GM18498 (cell line): ENCODE results near the gene IRF4.

ENCODE experiments used
- ATAC-seq: cut with Tn5 transposase; IDR thresholded peaks from one replicate; pipeline ENCODE4 v1.9.1; 2021; ENCODE audit warnings: mild to moderate bottlenecking, moderate library complexity; ENCODE audit not compliant: unreplicated experiment

Gene IRF4

DNA sequence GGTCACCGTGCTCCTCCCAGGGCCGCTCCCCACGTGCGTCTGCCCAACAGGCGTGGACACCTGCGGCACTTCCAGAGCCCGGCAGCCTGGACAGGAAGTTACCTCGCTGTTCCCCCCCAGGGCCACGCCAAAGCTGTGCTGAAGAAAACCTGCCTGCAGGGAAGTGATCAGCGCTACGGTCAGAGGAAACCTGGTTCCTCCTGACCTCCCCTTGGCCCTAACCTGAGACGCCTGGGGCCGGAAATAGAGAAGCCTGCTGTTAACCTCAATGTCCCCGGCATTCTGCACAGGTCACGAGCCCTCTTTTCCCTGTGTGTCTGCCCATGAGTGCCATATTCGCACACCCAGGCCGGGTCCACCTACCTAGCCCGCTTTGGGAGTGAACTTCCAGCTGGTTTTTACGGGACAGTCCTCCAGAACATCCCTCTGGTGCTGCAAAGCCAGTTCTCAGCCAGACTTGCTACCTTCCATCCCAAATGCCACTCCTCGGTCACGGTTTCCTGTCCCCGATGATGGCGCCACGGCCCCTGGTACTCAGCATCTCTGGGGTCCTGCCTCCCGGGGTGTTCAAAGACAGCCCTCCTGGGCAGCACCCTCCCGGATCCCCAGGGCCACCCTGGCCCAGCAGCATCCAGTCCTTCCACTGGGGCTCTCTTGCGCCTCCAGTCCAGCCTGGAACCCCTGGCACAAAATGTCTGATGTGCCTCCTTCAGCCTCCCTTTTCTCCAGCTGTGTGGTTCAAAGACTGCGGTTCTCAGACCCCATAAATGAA lies 12.0 kb upstream of the IRF4 start:
- ATAC-seq: peak; percentile 61

DNA sequence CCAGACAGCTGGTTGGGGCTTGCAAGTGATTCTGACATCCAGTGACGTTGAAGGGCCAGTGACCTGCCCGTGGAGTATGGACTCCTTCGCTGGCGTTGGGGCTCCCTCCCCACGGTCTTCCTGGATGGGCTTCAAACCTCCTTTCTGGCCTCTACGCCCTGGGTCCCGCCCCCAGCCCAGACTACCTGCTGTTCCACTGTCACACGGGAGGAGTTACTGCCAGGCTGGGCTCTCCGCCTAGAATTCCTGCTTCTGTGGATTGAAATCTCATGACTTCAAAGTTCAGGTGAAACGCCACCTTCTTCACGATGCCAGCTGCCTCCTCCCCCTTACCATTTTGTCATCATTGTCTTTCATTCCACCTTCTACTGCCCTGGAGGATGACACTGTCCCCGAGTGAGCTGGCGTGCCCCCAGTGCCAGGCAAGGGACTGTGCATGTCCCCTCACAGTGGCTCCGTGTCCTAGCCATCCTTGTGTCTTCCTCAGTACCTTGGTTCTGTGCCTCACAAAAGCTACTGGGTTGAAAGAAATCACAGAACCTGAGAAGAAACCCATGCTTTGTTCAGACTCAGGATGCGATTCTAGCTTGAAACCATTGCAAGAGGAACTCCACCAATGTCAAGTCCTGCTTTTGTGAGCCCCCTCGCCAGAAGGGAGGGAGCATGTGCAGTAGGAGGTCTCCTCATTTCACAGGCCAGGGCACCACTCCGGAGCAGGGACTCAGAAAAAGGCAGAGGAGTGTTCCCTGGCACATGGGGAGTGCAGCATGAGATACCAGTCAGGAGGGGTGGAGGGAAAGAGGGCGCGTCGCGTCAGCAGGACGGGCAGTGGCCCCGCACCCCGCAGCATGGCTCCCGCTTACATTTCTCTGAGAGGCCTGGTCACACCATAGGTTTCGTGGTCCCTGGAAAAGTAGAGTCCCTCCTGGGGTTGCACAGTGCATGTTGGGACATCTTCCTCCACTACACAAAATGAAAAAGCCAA lies 11.0 kb upstream of the IRF4 start:
- ATAC-seq: no peak

DNA sequence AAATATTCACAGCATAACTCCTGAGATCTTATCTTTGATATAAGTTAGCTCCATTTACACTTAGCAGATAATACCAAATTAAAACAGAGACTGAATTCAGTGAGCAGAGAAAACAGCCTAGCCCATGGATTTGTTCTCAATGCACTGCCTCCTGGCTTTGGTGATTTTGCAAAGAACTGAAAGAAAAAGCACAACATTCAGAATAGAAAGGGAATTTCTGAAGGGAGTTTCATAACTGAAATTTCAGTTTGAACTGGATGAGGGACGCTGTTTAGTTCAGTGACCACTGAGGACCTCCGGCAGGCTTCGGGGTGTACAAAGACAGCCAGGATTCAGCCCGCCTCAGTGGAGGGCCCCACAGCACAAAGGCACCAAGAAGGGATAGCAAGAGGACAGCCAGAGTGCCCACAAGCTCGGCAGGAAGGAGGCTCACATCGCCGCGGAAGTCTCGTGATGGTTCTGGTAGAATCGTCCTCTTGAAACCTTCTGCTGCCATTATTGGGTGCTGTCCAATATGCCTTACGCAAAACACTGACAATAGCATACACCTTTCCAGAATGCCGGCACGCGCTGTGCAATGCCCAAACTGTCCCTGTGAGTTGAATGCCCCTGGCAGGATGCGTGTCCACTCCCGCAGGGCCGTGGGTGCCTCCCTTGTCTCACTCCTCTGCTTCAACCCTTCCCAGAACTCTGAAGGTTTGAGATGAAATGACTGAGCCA lies 9.7 kb upstream of the IRF4 start:
- ATAC-seq: no peak

DNA sequence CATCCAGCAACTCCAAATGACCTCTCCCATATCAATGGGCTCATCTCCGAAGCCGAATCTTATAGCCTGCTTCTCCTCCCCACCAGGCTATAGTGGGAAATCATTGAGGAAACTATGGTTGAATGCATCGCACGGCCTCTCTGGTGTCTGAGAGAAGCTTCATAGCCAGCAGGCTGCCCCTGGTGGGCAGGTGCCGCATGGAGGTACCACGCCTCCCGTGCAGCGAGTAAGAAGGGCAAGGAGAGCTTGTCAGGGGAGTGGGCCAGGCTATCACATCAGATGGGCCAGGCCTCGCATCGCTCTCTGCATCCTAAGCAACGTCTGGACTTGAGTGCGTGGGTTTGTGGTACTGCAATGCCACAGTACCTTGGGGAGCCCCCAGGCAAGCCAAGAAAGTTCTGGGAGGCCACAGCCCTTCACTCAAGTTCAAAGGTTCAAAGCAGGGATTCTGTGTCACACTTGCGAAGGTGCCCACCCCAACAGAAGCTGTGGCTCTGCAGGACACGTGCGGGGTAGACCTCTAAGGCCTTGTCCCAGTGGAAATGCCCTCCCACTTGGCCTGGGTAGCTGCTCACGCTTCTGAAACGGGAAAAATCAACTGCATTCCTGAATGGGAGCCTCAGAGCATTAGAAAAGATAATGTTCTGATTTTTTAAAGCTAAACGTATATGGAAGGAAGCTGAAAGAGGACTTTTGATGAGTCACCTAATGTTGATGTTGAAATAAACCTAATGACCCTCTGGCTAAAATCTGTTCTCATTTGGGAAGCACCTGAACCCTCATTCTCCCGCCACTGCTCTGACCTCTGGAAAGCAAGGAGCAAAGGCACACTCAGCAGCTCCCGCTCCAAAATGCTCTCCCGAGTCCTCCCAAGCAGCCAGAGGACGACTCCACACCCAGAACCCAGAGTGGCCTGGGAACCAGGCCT lies 8.4 kb upstream of the IRF4 start:
- no peak for ATAC-seq

DNA sequence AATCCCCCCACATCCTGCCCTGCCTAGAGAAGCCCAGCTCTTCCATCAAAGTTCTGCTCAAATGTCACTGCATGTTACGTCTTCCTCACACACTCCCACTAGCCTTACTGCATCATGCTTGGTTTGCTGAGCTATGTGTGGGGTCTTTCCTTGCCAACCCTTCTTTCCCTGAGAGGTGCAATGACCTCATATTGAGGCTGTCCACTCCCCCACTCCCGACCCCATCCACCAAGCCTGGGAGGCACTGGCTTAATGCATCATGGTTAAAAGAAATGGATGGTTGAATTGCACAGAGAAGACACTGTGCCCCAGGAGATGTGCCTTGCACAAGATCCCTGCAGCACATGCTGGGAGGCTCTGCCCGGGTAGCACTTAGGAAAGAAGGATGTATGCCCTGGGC lies 7.7 kb upstream of the IRF4 start:
- no peak for ATAC-seq

DNA sequence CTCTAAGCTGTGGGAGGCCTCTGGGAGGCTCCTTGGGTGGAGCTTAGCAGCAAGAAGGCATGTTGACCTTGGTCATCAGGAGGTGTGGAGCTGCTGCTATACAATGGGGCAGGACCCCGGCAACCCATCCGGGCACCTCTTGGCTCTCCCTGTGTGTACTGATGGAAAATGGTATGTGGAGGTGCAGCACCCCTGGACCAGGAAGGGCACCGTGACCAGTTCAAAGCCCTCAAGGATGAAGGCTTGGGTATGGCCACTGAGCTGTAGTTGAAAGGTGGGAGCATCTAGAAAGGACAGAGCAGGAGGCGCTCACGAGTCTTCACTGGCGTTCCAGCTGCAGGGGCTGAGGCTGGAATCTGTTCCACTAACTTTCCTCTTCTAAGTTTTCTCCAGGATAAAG lies 6.7 kb upstream of the IRF4 start:
- ATAC-seq: no peak

DNA sequence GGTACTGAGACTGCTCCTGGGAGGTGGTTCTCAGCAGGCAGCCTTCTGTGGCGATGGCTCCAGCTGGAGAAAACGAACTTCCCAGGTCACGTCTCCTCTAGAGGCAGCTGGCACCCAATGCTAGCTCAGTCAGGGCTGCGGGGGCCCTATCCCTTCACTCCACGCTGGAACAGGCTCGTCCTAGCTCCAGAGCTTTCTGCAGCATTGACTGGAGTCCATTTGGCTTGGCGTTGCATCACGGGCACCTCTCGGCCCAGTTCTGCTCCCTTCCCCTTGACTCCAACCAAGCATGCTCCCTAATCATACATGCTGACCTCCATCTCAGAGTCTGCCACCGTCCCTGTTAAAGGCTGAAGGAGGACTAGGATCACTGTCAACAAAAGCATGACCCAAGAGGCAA lies 5.9 kb upstream of the IRF4 start:
- no peak for ATAC-seq

DNA sequence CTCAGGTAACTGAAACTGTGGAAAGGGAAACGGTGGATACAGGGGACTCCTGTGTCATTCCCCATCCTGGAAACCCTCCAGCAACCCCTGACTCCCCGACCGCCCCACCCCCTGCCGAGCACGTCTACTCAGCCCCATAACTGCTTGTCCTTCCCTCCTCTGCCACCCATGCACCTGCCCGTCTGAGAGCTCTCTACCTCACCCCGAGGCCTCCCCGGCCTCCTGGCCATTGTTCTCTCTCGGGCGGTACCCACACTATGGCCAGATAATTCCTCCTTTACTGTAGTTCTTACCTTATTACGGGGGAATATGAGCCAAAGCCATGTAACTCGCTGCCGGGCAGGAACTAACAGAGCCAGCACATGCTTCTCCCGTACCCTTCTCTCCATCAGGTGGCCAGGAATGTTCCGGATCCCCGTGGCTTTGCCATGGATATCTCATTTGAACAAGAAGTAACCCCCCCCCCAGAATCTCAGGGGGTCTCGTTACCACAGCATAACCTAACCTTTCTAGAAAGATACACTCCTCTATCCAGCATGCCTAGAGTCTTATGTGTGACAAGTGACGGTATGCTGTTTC lies 4.8 kb upstream of the IRF4 start:
- ATAC-seq: no peak

DNA sequence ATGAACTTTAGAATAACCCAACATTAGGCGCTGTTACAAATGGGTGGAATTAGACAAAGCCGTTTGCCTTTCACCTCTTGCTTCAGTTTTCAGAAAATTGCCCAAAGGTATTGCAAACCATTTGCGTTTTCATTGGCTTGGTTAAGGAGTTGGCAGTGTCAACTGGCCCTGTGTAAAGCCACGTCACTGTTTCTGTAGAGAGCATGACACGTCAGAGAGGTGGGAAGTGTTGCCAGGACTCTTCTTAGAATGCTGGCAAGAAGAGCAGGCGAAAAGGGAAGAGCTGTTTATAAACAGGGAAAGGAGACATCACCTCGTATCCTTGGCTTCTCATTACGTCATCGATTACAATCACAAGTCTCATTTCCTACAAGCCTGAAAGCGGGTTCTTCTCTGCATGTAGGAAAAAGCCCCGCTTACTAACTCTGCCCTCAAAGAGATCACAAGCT lies 4.2 kb upstream of the IRF4 start:
- no peak for ATAC-seq

DNA sequence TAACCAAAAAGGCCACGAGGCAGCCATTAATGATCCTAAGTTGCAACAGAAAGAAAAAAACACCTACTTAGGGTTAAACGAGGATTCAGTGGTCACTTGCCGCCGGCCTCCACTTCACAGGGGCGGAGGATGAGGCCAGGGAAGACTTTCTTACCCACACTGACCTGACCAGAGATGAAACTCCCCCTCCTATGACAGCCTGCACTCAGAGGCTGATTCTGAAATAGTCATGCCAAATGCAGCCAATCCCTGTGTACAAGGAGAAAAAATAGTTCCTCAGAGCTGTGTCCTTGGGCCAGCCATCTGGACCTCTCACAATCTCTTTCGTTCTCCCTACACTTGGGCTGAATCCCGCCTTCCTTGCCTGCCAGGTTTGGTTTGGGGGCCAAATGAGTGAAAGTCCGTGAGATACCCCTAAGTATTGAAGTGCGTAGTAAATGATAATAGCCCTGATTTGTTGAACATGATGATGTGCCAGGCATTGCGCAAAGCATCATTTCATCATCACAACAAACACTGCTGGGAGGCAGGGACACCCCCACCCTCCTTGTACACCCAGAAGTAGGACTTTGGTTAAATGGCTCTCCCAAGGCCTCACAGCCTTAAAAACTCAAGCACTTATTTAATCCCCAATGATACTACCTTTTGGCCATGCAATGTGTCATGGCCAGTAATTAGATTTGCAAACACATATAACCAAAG lies 3.2 kb upstream of the IRF4 start:
- no peak for ATAC-seq

DNA sequence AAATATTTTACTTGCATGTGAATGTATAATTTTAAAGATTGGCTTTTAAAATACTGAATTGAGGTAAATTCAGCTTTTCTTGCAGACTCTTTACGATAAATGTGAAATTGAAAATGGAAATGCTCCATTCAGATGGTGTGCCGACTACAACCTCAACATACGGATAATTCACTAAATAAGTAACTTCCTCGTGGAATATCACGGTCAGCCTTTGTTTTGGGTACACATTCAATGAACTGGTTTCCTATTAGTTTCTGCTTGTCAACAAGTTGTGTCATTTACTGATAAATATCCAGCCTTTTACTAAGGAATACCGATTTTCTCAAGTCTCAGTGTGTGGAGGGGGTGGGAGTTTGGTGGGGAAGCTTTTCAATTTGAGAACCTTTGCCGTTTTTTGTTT lies 2.4 kb upstream of the IRF4 start:
- no peak for ATAC-seq

DNA sequence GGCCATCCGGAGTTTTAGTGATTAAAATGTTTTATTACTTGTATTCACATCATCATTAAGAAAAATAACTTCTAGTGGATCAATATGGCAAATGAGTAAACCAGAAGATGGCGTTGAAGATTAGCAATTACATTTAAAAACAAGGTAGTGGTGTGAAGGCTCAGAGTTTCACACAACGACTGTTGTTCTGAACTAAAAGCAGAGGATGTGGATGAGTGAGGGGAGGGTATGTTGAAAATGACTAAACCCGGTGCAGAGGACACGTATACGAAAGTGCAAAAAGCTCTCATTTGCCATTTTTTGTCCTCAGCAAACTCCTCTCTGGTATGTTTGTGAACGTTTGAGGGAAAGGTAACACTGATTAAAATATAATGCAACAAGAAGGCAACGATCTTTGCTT lies 1.9 kb upstream of the IRF4 start:
- peak; percentile 32 for ATAC-seq

DNA sequence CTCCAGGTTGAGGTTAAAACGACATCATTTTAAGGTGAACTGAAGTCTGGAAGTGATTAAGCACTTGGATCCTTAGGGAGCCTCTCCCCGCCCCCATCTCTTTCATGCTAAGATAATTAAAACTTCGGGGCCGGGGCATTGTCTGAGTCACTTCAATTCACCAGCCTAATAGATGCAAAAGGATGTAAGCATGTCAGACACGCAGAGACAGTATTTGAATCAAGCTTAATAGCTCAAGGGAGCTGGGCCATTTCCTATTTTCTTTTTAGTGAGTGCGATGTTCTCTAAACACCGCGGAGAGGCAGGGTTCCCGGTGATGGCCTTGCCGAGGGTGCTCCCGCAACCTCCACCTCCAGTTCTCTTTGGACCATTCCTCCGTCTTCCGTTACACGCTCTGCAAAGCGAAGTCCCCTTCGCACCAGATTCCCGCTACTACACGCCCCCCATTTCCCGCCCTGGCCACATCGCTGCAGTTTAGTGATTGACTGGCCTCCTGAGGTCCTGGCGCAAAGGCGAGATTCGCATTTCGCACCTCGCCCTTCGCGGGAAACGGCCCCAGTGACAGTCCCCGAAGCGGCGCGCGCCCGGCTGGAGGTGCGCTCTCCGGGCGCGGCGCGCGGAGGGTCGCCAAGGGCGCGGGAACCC lies 516 bp upstream of the IRF4 start:
- peak; percentile 25 for ATAC-seq

DNA sequence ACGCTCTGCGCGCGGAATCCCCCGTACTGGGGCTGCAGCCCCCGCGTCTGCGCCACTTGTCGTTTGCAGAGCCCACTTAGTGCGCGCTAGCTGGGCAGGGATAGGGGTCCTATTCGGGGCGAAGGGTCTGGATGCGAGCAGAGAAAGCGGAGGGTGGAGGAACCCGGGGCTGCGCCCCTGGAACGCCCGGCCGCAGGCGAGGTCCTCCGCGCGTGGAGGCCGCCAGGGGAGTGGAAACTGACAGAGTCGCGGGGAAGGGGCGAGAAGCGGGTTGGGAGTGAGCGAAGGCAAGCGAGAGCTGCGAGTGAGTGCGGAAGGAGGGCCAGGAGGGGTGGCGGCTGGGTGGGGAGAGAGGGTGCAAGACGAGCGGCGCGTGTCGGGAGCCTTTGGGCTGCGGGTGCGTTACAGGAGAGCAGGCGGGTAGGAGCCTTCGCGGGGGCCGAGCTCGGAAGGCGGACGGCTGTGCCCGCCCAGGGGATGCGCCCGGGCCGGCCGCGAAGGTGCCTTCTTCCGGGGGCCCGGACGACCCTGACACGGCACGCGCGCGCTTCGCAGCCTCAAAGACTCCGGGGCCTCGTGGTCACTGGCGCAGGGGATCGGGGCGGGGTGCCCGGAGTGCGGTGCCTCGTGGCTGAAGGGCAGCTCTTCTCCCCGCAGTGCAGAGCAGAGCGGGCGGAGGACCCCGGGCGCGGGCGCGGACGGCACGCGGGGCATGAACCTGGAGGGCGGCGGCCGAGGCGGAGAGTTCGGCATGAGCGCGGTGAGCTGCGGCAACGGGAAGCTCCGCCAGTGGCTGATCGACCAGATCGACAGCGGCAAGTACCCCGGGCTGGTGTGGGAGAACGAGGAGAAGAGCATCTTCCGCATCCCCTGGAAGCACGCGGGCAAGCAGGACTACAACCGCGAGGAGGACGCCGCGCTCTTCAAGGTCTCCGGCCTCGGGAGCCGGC lies 1.2 kb downstream of the IRF4 start:
- ATAC-seq: no peak

DNA sequence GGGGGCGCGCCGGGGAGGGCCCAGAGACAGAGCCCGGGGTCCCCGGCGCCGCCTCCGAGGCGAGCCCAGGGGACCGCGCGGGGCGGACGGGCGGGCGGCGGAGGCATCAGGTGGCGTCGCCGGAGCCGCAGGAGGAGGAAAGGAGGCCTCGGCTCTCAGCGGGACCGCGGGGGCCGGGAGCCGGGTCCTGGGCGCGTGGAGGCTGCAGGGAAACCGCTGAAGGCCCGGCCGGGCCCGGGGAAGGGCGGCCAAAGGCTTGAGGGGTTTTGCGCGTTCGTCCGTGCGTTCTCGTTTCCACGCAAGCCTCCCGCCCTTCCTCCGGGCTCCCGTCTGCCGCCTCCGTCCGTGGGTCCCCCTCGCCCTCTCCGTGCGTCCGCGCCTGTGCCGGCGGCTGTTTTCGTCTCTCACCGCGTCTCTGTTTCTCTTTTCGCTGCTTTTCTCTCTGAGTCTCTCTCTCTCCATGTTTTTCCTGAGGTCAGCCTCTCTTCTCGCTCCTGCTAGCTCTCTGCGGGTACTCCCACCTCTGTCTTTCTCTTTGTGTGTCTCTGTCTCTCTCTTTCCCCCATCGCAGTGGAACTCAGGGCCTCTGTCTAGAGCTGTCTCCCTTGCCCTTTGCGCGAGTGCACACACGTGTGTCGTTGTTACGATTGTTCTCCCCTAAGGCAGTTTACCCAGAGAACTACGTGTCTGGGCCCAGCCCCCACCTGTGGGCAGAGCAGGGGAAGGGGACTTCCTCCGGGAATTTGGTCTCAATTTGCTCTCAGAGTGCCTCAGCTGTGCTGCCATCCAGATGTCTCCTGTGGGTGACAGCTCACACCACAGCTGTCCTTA lies 2.1 kb downstream of the IRF4 start:
- ATAC-seq: no peak

DNA sequence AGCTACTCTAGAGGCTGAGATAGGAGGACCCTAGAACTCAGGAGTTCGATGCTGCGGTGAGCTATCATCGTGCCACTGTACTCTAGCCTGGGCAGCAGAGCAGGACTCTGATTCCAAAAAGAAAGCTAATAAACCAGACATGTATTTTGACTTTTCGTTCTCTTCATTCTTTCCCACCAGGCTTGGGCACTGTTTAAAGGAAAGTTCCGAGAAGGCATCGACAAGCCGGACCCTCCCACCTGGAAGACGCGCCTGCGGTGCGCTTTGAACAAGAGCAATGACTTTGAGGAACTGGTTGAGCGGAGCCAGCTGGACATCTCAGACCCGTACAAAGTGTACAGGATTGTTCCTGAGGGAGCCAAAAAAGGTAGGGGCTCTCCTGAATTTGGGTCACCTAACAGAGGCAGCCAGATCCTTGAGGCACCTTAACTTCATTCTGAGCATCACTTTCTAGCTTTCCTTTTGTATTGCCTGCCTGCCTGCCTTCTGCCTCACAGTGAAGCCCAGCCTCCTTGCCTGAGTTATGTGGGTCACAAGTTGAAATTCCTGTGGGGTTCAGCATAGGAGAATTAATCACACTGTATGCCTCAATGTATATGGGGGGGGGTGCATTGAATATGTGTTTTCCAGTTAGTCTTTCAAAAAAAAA lies 3.2 kb downstream of the IRF4 start:
- no peak for ATAC-seq
